Esophagus muscularis mucosa (tissue), 4 donors: ENCODE measurements around the gene SCCPDH. TPM values are rescaled to one million over a fixed set of nuclear protein-coding genes. Genes with fewer than 3 reads are reported as not detected.
A peak's percentile ranks its signal among the peaks of the same experiment; 100 is the strongest.

ENCODE experiments used
- DNase-seq: peaks from one replicate; pipeline ENCODE4 v3.0.0-alpha.2; 2017; ENCODE audit errors: extremely low spot score
- H3K27ac ChIP-seq, 4 donors: fragments of 200-600 bp; sonication (generic); replicated peaks in 1 of 4; 1 replicate in 3 of 4; 2 replicates in 1 of 4; pipeline ENCODE4 v1.5.1; 2016 to 2019; ENCODE audit warnings: mild to moderate bottlenecking in 1 of 4
- H3K27me3 ChIP-seq, 4 donors: fragments of 200-600 bp; sonication (generic); one replicate each; pipeline versions ENCODE4 v1.5.1 to v1.6.0; 2016 to 2019
- H3K36me3 ChIP-seq, 4 donors: fragments of 200-600 bp; sonication (generic); one replicate each; pipeline ENCODE4 v1.5.1; 2016 to 2019
- H3K4me1 ChIP-seq, 4 donors: fragments of 200-600 bp; sonication (generic); one replicate each; pipeline ENCODE4 v1.5.1; 2016 to 2019
- H3K4me3 ChIP-seq, 4 donors: fragments of 200-600 bp; sonication (generic); 1 replicate in 2 of 4; 2 replicates in 2 of 4; pipeline ENCODE4 v1.5.1; 2016 to 2019; ENCODE audit warnings: mild to moderate bottlenecking in 4 of 4, moderate library complexity in 1 of 4
- H3K9me3 ChIP-seq, 4 donors: fragments of 200-600 bp; sonication (generic); 1 replicate in 3 of 4; 2 replicates in 1 of 4; pipeline ENCODE4 v1.5.1; 2016 to 2019
- CTCF ChIP-seq, 3 experiments: fragments of 200-600 bp in 2 of 3; fragments of 450-650 bp in 1 of 3; sonication (generic) in 2 of 3; IDR thresholded peaks; one replicate each; pipeline ENCODE4 v1.5.1; 2017 to 2019; ENCODE audit warnings: antibody characterized with exemption in 3 of 3, mild to moderate bottlenecking in 2 of 3, moderate library complexity in 1 of 3
- EP300 ChIP-seq: sonication (generic); formaldehyde crosslinking; IDR thresholded peaks from one replicate; pipeline ENCODE4 v1.6.1; 2017; ENCODE audit warnings: antibody characterized with exemption
- POLR2A ChIP-seq: fragments of 450-650 bp; IDR thresholded peaks from one replicate; pipeline ENCODE4 v1.6.1; 2017; ENCODE audit warnings: antibody characterized with exemption, moderate library complexity, mild to moderate bottlenecking, low read depth
- POLR2AphosphoS5 ChIP-seq, 2 donors: sonication (generic); formaldehyde crosslinking; IDR thresholded peaks; one replicate each; pipeline ENCODE4 v1.6.1; 2017; ENCODE audit warnings: antibody characterized with exemption in 2 of 2
- WGBS: methylation state at CpG from one replicate; pipeline ENCODE4 v1.1.5; 2018; 5-methylcytosine and 5-hydroxymethylcytosine counted together
- intact Hi-C: fragments of 100-400 bp; cut with DNase I; formaldehyde crosslinking; loops from one replicate; pipeline ENCODE4 v1.15.1; 2023
- total RNA-seq, 4 donors: library from RNA; depleted of rRNA; stranded (reverse); fragments of >200 nt; gene quantifications; one replicate each; pipeline versions ENCODE4 v1.1.0 to v1.2.1, GENCODE V29; 2016

SCCPDH gene
- total RNA-seq, 4 donors from 2014 or later, result 19.4 to 25.5 (median 23.8) TPM

- 34% methylated on average over 7 of the region's 7 CpGs for WGBS
- peaks cover 0 to 10% (median 8%) of the 10 kb centered on the region in 4 donors for H3K4me1 ChIP-seq
- H3K36me3 ChIP-seq, result peaks cover 0 to 64% (median 32%) of the 10 kb centered on the region in 4 donors
- TF ChIP-seq EP300, result peak; percentile 77
- TF ChIP-seq POLR2AphosphoS5 (IDR thresholded peaks at IDR 0.05), result peak; percentile 82 to 83
- TF ChIP-seq POLR2A, result no peak
- intact Hi-C loops, result no loop called here
- peak overlapping the region; percentile 72 to 80 (median 74) for H3K27ac ChIP-seq
- H3K4me3 ChIP-seq, result no peak overlapping the region
- no peak for DNase-seq
- H3K27me3 ChIP-seq, result no peaks in the 10 kb centered on the region
- H3K9me3 ChIP-seq, result no peaks in the 10 kb centered on the region
These were observed 45.1 kb downstream of the SCCPDH start for GRCh38 chr1:246769306-246769705.

- intact Hi-C loops, result no loop called here
- peaks cover 0 to 10% (median 8%) of the 10 kb centered on the region in 4 donors for H3K4me1 ChIP-seq
- no peaks in the 10 kb centered on the region for H3K9me3 ChIP-seq
- H3K27ac ChIP-seq, result no peak overlapping the region
- no peak for DNase-seq
- H3K4me3 ChIP-seq, result no peak overlapping the region
- TF ChIP-seq POLR2A (no peak), POLR2AphosphoS5 (IDR thresholded peaks at IDR 0.05) (no peak), CTCF (IDR thresholded peaks at IDR 0.05) (no peak), EP300 (no peak)
- 94% methylated on average over 6 of the region's 6 CpGs for WGBS
- H3K27me3 ChIP-seq, result no peaks in the 10 kb centered on the region
- H3K36me3 ChIP-seq, result peaks cover 7 to 63% (median 32%) of the 10 kb centered on the region in 4 donors
These were observed 47.2 kb downstream of the SCCPDH start for GRCh38 chr1:246771366-246771765.

- Histone ChIP-seq H3K9me3 (no peaks in the 10 kb centered on the region), H3K27me3 (no peaks in the 10 kb centered on the region), H3K36me3 (peaks cover 11 to 62% (median 35%) of the 10 kb centered on the region in 4 donors), H3K4me1 (peaks cover 0 to 10% (median 8%) of the 10 kb centered on the region in 4 donors), H3K27ac (no peak overlapping the region), H3K4me3 (no peak overlapping the region)
- intact Hi-C loops, result no loop called here
- DNase-seq, result no peak
- 98% methylated on average over 2 of the region's 2 CpGs for WGBS
- no peak for TF ChIP-seq POLR2A
- no peak for TF ChIP-seq CTCF (IDR thresholded peaks at IDR 0.05)
- TF ChIP-seq POLR2AphosphoS5 (IDR thresholded peaks at IDR 0.05), result no peak
- no peak for TF ChIP-seq EP300
These were observed 48.5 kb downstream of the SCCPDH start for GRCh38 chr1:246772686-246773085.

GRCh38 chr1:246773213-246773641 is 49.0 kb downstream of the SCCPDH start:
- peaks cover 0 to 10% (median 8%) of the 10 kb centered on the region in 4 donors for H3K4me1 ChIP-seq
- intact Hi-C loops, result no loop called here
- H3K9me3 ChIP-seq, result no peaks in the 10 kb centered on the region
- peaks cover 11 to 63% (median 34%) of the 10 kb centered on the region in 4 donors for H3K36me3 ChIP-seq
- H3K27ac ChIP-seq, result no peak overlapping the region
- WGBS, result 100% methylated on average over 4 of the region's 4 CpGs
- DNase-seq, result no peak
- no peaks in the 10 kb centered on the region for H3K27me3 ChIP-seq
- no peak for TF ChIP-seq POLR2AphosphoS5 (IDR thresholded peaks at IDR 0.05)
- no peak for TF ChIP-seq CTCF (IDR thresholded peaks at IDR 0.05)
- no peak for TF ChIP-seq EP300
- no peak for TF ChIP-seq POLR2A
- H3K4me3 ChIP-seq, result no peak overlapping the region

- Histone ChIP-seq H3K9me3 (no peaks in the 10 kb centered on the region), H3K4me1 (no peaks in the 10 kb centered on the region), H3K27ac (no peak overlapping the region), H3K27me3 (no peaks in the 10 kb centered on the region), H3K36me3 (peaks cover 16 to 74% (median 39%) of the 10 kb centered on the region in 4 donors), H3K4me3 (no peak overlapping the region)
- 94% methylated on average over 23 of the region's 23 CpGs for WGBS
- TF ChIP-seq POLR2AphosphoS5 (IDR thresholded peaks at IDR 0.05) (no peak), POLR2A (no peak), CTCF (IDR thresholded peaks at IDR 0.05) (no peak), EP300 (no peak)
- DNase-seq, result no peak
- intact Hi-C loops, result no loop called here
These were observed 51.5 kb downstream of the SCCPDH start for GRCh38 chr1:246775531-246776385.
